ENCODE data around the gene GULP1.

The GULP1 gene

GRCh38 chr2:188316342-188316741 is 24.7 kb downstream of the GULP1 start:
- Histone ChIP-seq H3K4me3 (replicated peaks; ENCODE audit: insufficient read depth, low read length) (no peak overlapping the region), H3K27me3 (ENCODE audit: insufficient read depth, poor library complexity, severe bottlenecking) (no peaks in the 10 kb centered on the region), H3K27ac (replicated peaks) (no peak overlapping the region)
- no peak for DNase-seq (ENCODE audit: low read depth in 1 of 2, low spot score in 1 of 2)
- TF ChIP-seq, protein P1, sequence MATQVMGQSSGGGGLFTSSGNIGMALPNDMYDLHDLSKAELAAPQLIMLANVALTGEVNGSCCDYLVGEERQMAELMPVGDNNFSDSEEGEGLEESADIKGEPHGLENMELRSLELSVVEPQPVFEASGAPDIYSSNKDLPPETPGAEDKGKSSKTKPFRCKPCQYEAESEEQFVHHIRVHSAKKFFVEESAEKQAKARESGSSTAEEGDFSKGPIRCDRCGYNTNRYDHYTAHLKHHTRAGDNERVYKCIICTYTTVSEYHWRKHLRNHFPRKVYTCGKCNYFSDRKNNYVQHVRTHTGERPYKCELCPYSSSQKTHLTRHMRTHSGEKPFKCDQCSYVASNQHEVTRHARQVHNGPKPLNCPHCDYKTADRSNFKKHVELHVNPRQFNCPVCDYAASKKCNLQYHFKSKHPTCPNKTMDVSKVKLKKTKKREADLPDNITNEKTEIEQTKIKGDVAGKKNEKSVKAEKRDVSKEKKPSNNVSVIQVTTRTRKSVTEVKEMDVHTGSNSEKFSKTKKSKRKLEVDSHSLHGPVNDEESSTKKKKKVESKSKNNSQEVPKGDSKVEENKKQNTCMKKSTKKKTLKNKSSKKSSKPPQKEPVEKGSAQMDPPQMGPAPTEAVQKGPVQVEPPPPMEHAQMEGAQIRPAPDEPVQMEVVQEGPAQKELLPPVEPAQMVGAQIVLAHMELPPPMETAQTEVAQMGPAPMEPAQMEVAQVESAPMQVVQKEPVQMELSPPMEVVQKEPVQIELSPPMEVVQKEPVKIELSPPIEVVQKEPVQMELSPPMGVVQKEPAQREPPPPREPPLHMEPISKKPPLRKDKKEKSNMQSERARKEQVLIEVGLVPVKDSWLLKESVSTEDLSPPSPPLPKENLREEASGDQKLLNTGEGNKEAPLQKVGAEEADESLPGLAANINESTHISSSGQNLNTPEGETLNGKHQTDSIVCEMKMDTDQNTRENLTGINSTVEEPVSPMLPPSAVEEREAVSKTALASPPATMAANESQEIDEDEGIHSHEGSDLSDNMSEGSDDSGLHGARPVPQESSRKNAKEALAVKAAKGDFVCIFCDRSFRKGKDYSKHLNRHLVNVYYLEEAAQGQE (IDR thresholded peaks at IDR 0.05; ENCODE audit: insufficient replicate concordance, low read depth) = no peak
- TF ChIP-seq SPI1 (IDR thresholded peaks at IDR 0.05; ENCODE audit: borderline replicate concordance, low read depth) = no peak
- TF ChIP-seq, protein P2, sequence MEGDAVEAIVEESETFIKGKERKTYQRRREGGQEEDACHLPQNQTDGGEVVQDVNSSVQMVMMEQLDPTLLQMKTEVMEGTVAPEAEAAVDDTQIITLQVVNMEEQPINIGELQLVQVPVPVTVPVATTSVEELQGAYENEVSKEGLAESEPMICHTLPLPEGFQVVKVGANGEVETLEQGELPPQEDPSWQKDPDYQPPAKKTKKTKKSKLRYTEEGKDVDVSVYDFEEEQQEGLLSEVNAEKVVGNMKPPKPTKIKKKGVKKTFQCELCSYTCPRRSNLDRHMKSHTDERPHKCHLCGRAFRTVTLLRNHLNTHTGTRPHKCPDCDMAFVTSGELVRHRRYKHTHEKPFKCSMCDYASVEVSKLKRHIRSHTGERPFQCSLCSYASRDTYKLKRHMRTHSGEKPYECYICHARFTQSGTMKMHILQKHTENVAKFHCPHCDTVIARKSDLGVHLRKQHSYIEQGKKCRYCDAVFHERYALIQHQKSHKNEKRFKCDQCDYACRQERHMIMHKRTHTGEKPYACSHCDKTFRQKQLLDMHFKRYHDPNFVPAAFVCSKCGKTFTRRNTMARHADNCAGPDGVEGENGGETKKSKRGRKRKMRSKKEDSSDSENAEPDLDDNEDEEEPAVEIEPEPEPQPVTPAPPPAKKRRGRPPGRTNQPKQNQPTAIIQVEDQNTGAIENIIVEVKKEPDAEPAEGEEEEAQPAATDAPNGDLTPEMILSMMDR (IDR thresholded peaks at IDR 0.05; ENCODE audit: insufficient read depth, low read length) = no peak
- no peak for TF ChIP-seq POLR2AphosphoS5 (IDR thresholded peaks at IDR 0.05; ENCODE audit: low read depth)
- no peak for TF ChIP-seq GABPA (IDR thresholded peaks at IDR 0.05; ENCODE audit: low read depth)

GRCh38 chr2:188316791-188317423 is 25.2 kb downstream of the GULP1 start:
- TF ChIP-seq GABPA (IDR thresholded peaks at IDR 0.05; ENCODE audit: low read depth) = no peak
- TF ChIP-seq, protein P2 (IDR thresholded peaks at IDR 0.05; ENCODE audit: insufficient read depth, low read length) = no peak
- TF ChIP-seq SPI1 (IDR thresholded peaks at IDR 0.05; ENCODE audit: borderline replicate concordance, low read depth) = no peak
- TF ChIP-seq, protein P1 (IDR thresholded peaks at IDR 0.05; ENCODE audit: insufficient replicate concordance, low read depth) = no peak
- TF ChIP-seq POLR2AphosphoS5 (IDR thresholded peaks at IDR 0.05; ENCODE audit: low read depth) = no peak
- no peak overlapping the region for H3K27ac ChIP-seq (replicated peaks)
- no peak overlapping the region for H3K4me3 ChIP-seq (replicated peaks; ENCODE audit: insufficient read depth, low read length)
- DNase-seq (ENCODE audit: low read depth in 1 of 2, low spot score in 1 of 2) = no peak
- no peaks in the 10 kb centered on the region for H3K27me3 ChIP-seq (ENCODE audit: insufficient read depth, poor library complexity, severe bottlenecking)

GRCh38 chr2:188318161-188318749 is 26.6 kb downstream of the GULP1 start:
- no peak for TF ChIP-seq GABPA (IDR thresholded peaks at IDR 0.05; ENCODE audit: low read depth)
- no peak for TF ChIP-seq SPI1 (IDR thresholded peaks at IDR 0.05; ENCODE audit: borderline replicate concordance, low read depth)
- TF ChIP-seq, protein P1 (IDR thresholded peaks at IDR 0.05; ENCODE audit: insufficient replicate concordance, low read depth) = no peak
- TF ChIP-seq, protein P2 (IDR thresholded peaks at IDR 0.05; ENCODE audit: insufficient read depth, low read length) = no peak
- TF ChIP-seq POLR2AphosphoS5 (IDR thresholded peaks at IDR 0.05; ENCODE audit: low read depth) = no peak
- DNase-seq (ENCODE audit: low read depth in 1 of 2, low spot score in 1 of 2) = no peak
- no peak overlapping the region for H3K4me3 ChIP-seq (replicated peaks; ENCODE audit: insufficient read depth, low read length)

More at GRCh38 chr2:188318161-188318749, 26.6 kb downstream of the GULP1 start:
- no peaks in the 10 kb centered on the region for H3K27me3 ChIP-seq (ENCODE audit: insufficient read depth, poor library complexity, severe bottlenecking)
- no peak overlapping the region for H3K27ac ChIP-seq (replicated peaks)
